ENCODE measurements around the gene MS4A2.

MS4A2 gene

DNA sequence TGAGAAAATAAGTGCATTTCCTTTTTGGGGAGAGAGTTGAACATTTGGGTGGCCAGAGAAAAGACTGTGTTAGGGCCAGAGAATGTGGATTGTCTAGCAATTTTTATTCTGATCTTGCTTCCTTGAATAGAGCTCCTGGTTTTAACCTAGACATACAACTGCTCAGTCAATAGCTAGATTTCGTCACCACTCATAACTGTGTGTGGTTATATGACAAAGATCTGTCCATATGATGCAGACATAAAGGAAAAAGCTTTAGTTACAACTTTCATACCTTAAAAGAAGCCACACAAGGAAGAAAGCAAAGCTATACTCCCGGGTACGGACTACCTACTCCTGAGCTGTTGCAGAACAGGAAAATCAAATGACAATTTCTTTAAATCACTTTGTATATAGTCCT is 57.2 kb downstream of the MS4A2 start:
- Histone ChIP-seq H3K9ac (ENCODE audit: low read depth, low read length, poor library complexity, severe bottlenecking) (no peak overlapping the region), H2AFZ (ENCODE audit: low read length) (no peak overlapping the region), H3K4me1 (ENCODE audit: insufficient read depth, low read length, poor library complexity, severe bottlenecking) (no peaks in the 10 kb centered on the region), H3K4me3 (ENCODE audit: low read length, poor library complexity, severe bottlenecking) (no peak overlapping the region), H3F3A (ENCODE audit: low read depth) (no peaks in the 10 kb centered on the region), H3K36me3 (ENCODE audit: insufficient read depth, low read length) (no peaks in the 10 kb centered on the region), H3K9me2 (replicated peaks; ENCODE audit: low read depth, low read length) (no peaks in the 10 kb centered on the region), H4K20me1 (ENCODE audit: insufficient read depth, low read length, poor library complexity, severe bottlenecking) (no peaks in the 10 kb centered on the region), H3K79me2 (ENCODE audit: insufficient read depth, low read length) (no peaks in the 10 kb centered on the region), H3K4me2 (ENCODE audit: low read depth, low read length, poor library complexity, severe bottlenecking) (no peak overlapping the region), H3K27me3 (ENCODE audit: insufficient read depth, low read length, poor library complexity, severe bottlenecking) (no peaks in the 10 kb centered on the region), H3K9me3 (ENCODE audit: insufficient read depth, low read depth, low read length) (no peaks in the 10 kb centered on the region)
- no peak for TF ChIP-seq CTCF (conservative IDR thresholded peaks at IDR 0.05; ENCODE audit: low read length)
- no peak for TF ChIP-seq EZH2phosphoT487 (IDR thresholded peaks at IDR 0.05; ENCODE audit: borderline replicate concordance)
